Fibroblast of villous mesenchyme (primary cell): ENCODE measurements around the gene ZSCAN25. TPM values are rescaled to one million over a fixed set of nuclear protein-coding genes. Genes with fewer than 3 reads are reported as not detected.
"Not testable (repeated sequence)": the region's sequence is repeated elsewhere in the genome, so short reads cannot be mapped to it uniquely, and the experiment has no call there.

ENCODE experiments used
- DNase-seq: peaks from one replicate; pipeline ENCODE4 v3.0.0-alpha.2; 2010; ENCODE audit warnings: low read depth
- H3K4me3 ChIP-seq: 2 replicates; pipeline ENCODE4 v1.5.1; 2011; ENCODE audit warnings: low read depth, mild to moderate bottlenecking, low read length
- total RNA-seq: library from RNA; depleted of rRNA; stranded (reverse); fragments of >200 nt; gene quantifications from 2 replicates; pipeline ENCODE4 v1.2.3, GENCODE V29; 2012
- TF ChIP-seq, protein P1 (sequence below): IDR thresholded peaks from 2 replicates; pipeline ENCODE4 v1.5.1; 2012; ENCODE audit warnings: low read depth, mild to moderate bottlenecking, low read length; ENCODE audit not compliant: insufficient read depth

ZSCAN25 gene
- total RNA-seq, 1 donor = 13.4 TPM

DNA sequence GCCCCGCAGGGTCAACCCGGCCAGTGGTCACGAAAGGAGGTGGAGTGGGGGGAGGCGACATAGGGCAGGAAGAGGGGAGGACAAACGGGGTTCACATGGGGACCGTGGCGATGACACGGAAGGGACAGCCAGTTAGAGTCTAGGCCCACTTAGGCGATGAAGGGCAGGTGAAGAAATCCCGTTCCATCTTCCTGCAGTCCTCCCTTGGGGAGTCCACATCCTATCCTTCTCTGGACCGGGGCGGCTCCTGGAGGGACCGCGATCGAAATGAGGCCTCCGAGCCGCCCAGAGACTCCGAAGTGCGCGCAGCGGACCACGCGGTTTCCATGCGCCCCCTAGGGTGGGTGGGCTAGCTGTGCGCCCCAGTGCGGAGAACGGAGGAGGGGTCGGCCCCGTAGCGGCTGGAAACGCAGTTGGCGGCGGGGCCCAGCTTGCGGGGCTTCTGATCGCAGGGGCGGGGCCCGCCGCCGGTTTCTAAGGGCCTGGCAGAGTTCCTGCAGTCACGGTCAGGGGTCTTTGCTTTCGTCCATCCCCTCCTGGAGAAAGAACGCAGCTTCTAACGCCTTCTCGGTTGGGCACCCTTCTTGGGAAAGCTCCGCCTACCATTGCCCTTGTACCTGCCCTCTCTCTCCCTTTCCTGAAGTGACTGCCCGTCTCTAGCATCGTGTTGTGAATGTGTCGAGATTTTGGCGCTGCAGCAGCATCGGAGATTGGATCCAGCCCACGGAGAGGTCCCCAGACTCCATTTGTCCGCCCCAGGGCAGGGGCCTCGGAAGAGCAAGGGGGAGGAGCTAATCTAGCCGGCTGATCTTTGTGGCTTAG is 36.6 kb upstream of the ZSCAN25 start:
- DNase-seq = peak; percentile 46
- TF ChIP-seq, protein P1, sequence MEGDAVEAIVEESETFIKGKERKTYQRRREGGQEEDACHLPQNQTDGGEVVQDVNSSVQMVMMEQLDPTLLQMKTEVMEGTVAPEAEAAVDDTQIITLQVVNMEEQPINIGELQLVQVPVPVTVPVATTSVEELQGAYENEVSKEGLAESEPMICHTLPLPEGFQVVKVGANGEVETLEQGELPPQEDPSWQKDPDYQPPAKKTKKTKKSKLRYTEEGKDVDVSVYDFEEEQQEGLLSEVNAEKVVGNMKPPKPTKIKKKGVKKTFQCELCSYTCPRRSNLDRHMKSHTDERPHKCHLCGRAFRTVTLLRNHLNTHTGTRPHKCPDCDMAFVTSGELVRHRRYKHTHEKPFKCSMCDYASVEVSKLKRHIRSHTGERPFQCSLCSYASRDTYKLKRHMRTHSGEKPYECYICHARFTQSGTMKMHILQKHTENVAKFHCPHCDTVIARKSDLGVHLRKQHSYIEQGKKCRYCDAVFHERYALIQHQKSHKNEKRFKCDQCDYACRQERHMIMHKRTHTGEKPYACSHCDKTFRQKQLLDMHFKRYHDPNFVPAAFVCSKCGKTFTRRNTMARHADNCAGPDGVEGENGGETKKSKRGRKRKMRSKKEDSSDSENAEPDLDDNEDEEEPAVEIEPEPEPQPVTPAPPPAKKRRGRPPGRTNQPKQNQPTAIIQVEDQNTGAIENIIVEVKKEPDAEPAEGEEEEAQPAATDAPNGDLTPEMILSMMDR = peak; percentile 61
- H3K4me3 ChIP-seq = peak overlapping the region; percentile 62

GRCh38 chr7:99580778-99581332 is 35.9 kb upstream of the ZSCAN25 start:
- not testable (repeated sequence) for DNase-seq
- peak overlapping the region; percentile 62 for H3K4me3 ChIP-seq

- no peak overlapping the region for H3K4me3 ChIP-seq
- TF ChIP-seq, protein P1 = no peak
- no peak for DNase-seq
Observed at GRCh38 chr7:99588868-99589267, 27.9 kb upstream of the ZSCAN25 start.

DNA sequence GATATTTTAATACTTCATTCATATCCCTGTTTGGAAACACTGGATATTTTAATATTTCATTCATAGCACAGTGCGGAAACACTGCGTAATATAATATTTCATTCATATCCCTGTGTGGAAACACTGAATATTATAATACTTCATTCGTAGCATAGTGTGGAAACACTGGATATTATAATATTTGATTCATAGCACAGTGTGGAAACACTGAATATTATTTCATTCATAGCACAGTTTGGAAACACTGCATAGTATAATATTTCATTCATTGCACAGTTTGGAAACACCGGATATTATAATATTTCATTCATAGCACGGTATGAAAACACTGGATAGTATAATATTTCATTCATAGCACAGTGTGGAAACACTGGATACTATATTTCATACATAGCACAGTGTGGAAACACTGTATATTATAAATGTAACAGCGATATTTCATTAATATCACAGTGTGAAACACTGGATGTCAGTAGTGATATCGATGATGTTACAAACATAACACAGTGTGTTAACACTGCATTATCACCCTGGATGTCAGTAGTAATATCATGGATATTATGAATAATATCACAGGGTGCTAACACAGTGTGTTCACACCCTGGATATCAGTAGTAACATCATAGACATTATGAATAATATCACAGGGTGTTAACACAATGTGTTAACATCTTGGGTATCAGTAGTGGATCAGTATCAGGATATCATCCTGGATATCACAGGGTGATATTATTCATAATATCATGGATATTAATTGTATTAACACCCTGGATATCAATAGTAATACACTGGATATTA is 21.6 kb upstream of the ZSCAN25 start:
- no peak overlapping the region for H3K4me3 ChIP-seq
- no peak for DNase-seq
- TF ChIP-seq, protein P1 = no peak

DNA sequence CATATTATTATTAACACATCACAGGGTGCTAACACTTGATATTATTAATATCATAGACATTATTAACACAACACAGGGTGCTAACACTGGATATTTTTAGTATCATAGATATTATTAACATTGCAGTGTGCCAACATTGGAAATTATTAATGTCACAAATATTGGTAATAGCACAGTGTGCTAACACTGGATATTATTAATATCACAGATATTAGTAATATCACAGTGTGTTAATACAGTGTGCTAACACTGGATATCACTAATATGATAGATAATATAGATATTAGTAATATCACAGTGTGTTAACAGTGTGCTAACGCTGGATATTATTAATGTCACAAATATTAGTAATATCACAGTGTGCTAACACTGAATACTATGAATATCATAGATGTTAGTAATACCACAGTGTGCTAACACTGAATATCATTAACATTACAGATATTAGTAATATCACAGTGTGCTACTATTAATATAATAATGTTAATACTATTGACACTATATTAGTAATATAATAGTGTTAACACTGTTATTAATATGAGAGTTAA is 20.3 kb upstream of the ZSCAN25 start:
- TF ChIP-seq, protein P1 = no peak
- H3K4me3 ChIP-seq = no peak overlapping the region
- DNase-seq = no peak

DNA sequence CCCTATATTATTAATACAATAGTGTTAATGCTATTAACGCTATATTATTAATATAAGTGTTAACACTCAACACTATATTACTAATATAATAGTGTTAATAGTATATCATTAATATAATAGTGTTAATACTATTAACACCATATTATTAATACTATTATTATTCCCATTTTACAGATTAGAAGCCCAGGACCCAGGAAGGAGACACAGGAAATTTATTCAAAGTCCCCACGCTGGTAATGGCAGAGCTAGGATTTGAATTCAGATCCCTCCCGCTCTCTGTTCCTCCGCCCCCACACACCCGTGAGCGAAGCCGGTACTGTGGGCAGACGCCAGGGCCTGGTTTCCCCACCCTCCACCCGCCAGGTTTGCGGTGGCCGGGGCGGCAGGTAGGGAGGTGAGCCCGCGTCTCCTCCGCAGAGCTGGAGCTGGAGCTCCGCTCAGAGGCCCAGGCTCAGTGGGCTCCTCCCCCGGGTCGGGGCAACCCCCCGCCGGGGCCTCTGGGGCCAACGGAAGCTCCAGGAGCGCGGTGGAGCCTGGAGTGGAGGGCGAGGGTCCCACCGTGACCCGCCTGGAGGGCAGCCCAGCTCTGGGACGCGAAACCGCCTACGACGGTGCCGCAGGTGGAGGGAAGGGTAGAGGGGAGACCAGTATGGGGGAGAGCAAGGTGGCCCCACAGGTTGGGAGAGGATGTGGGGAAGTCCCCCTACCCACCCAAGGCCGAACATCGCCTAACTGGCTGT is 18.8 kb upstream of the ZSCAN25 start, which contains the start of gene TMEM225B:
TSS of gene TMEM225B (plus strand) at position 506 of the 740 bp plus-strand sequence. CDS start 6,122 bp downstream, outside the sequence.
- DNase-seq = no peak
- no peak within 1 kb of the TSS for H3K4me3 ChIP-seq
- TF ChIP-seq, protein P1 = no peak
